SU-DHL-6 (cell line): ENCODE results near the gene GFI1B.

Experiments used
- CTCF ChIP-seq: fragments of 200-600 bp; sonication (generic); IDR thresholded peaks from one replicate; pipeline ENCODE4 v1.5.1; 2017; ENCODE audit warnings: antibody characterized with exemption, mild to moderate bottlenecking, low read length, moderate library complexity; ENCODE audit not compliant: insufficient read depth, poor library complexity, severe bottlenecking
- EZH2phosphoT487 ChIP-seq: fragments of 200-600 bp; sonication (generic), shearing (Covaris generic); conservative IDR thresholded peaks from 2 replicates; pipeline ENCODE4 v1.6.1; 2018; ENCODE audit warnings: mild to moderate bottlenecking, antibody characterized with exemption, low read length, moderate library complexity, mixed read lengths

- TF ChIP-seq CTCF (no peak), EZH2phosphoT487 (no peak)
These were observed 15.0 kb downstream of the GFI1B start for GRCh38 chr9:132993511-132993939.
